MM.1S (cell line): ENCODE results near the gene GNPTG.

Source experiments
- CTCF ChIP-seq: fragments of 300-600 bp; sonication (generic); IDR thresholded peaks from 2 replicates; pipeline ENCODE4 v1.5.1; 2016; ENCODE audit warnings: antibody characterized with exemption, low read length, mixed read lengths
- EZH2phosphoT487 ChIP-seq: fragments of 300-600 bp; sonication (generic); IDR thresholded peaks from 2 replicates; pipeline ENCODE4 v1.6.1; 2018; ENCODE audit warnings: antibody characterized with exemption, low read length

- TF ChIP-seq CTCF (no peak), EZH2phosphoT487 (no peak)
Measured at GRCh38 chr16:1346422-1347285, 5.1 kb upstream of the GNPTG start.
